ENCODE results near the gene BLVRB. TPM values are rescaled to one million over a fixed set of nuclear protein-coding genes. Genes with fewer than 3 reads are reported as not detected.

The BLVRB gene
- polyA plus RNA-seq, 1 donor (not counting 4 experiments of a cell fraction or from before 2014, with no cell fraction given): 52.5 TPM

GRCh38 chr19:40417643-40417981 lies 47.9 kb downstream of the BLVRB start:
- H3K9ac ChIP-seq (ENCODE audit: control insufficient read depth, extremely low read depth, insufficient read depth, low read length): no peak overlapping the region
- no peak for FAIRE-seq
- DNase-seq (ENCODE audit: low read depth, low spot score): no peak
- H3K27ac ChIP-seq (ENCODE audit: control insufficient read depth, insufficient read depth, low read length): no peak overlapping the region
- no peaks in the 10 kb centered on the region for H3K27me3 ChIP-seq (ENCODE audit: control insufficient read depth, extremely low read depth, insufficient read depth, low read length)
- peaks cover 10% of the 10 kb centered on the region for H3K4me1 ChIP-seq (ENCODE audit: control insufficient read depth, extremely low read depth, insufficient read depth, low read length)
- H3K4me2 ChIP-seq (ENCODE audit: control insufficient read depth, extremely low read depth, insufficient read depth, low read depth, low read length): no peak overlapping the region
- peaks cover 0 to 2% of the 10 kb centered on the region in 2 experiments for H3K36me3 ChIP-seq (ENCODE audit: control insufficient read depth in 2 of 2, extremely low read depth in 1 of 2, insufficient read depth in 2 of 2, low read length in 2 of 2)
- H3K9me1 ChIP-seq (ENCODE audit: control insufficient read depth, extremely low read depth, insufficient read depth, low read length): no peaks in the 10 kb centered on the region
- dilution Hi-C loops (cut with MboI; ENCODE audit: extremely low pct_ligation_motif_present, low sequenced_read_pairs): no loop called here
- no peak for TF ChIP-seq EZH2 (IDR thresholded peaks at IDR 0.05; ENCODE audit: low read length)
- TF ChIP-seq CTCF (optimal IDR thresholded peaks at IDR 0.05 in 1 of 3, IDR thresholded peaks at IDR 0.05 in 1 of 3, conservative IDR thresholded peaks at IDR 0.05 in 1 of 3; ENCODE audit: extremely low read depth in 1 of 3, insufficient read depth in 2 of 3, low read length in 3 of 3): no peak
- H3K79me2 ChIP-seq (ENCODE audit: control insufficient read depth, insufficient read depth, low read length): peaks cover 5% of the 10 kb centered on the region
- H4K20me1 ChIP-seq (ENCODE audit: control insufficient read depth, extremely low read depth, insufficient read depth, low read length): no peaks in the 10 kb centered on the region
- H3K4me3 ChIP-seq (ENCODE audit: control insufficient read depth in 2 of 3, extremely low read depth in 1 of 3, insufficient read depth in 2 of 3, low read depth in 1 of 3, low read length in 3 of 3): no peak overlapping the region
- no peaks in the 10 kb centered on the region for H3K9me3 ChIP-seq (ENCODE audit: control insufficient read depth, low read depth, low read length)
- no peak overlapping the region for H2AFZ ChIP-seq (ENCODE audit: control insufficient read depth, low read length)

DNA sequence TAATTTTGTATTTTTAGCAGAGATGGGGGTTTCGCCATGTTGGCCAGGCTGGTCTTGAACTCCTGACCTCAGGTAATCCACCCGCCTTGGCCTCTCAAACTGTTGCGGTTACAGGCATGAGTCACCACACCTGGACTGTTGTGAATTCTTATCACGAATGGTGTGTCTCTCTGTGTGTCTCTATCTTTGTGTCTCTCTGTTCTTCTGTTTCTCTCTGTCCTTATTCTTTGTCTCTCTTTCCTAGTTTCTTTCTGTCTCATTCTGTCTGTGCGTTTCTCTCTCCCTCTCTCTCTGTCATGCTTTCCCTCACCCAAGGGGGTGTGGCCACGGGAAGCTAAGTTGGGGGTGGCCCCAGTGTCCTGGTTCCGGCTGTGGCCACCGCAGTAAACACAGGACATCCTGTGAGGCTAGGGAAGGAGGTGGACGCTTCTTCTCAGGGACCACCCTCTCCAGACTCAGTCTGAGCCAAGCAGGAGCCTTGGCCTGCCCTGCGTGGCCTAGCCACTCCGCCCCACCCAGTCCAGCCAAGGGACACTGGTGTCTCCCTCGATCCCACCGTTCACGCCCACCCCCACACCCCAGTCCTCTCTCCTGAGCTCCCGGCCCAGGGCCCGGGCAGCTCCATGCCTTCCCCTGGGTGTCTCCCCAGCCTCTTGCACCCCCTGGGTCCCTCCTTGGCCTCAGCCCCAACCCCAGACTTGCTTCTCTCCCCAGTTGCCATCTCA lies 48.5 kb downstream of the BLVRB start:
- Histone ChIP-seq H3K4me2 (ENCODE audit: control insufficient read depth, extremely low read depth, insufficient read depth, low read depth, low read length) (no peak overlapping the region), H2AFZ (ENCODE audit: control insufficient read depth, low read length) (no peak overlapping the region), H3K36me3 (ENCODE audit: control insufficient read depth in 2 of 2, extremely low read depth in 1 of 2, insufficient read depth in 2 of 2, low read length in 2 of 2) (no peaks in the 10 kb centered on the region), H3K9me1 (ENCODE audit: control insufficient read depth, extremely low read depth, insufficient read depth, low read length) (no peaks in the 10 kb centered on the region), H3K27me3 (ENCODE audit: control insufficient read depth, extremely low read depth, insufficient read depth, low read length) (no peaks in the 10 kb centered on the region), H3K79me2 (ENCODE audit: control insufficient read depth, insufficient read depth, low read length) (no peaks in the 10 kb centered on the region), H3K4me3 (ENCODE audit: control insufficient read depth in 2 of 3, extremely low read depth in 1 of 3, insufficient read depth in 2 of 3, low read depth in 1 of 3, low read length in 3 of 3) (no peak overlapping the region), H3K9ac (ENCODE audit: control insufficient read depth, extremely low read depth, insufficient read depth, low read length) (no peak overlapping the region), H3K4me1 (ENCODE audit: control insufficient read depth, extremely low read depth, insufficient read depth, low read length) (peaks cover 10% of the 10 kb centered on the region), H4K20me1 (ENCODE audit: control insufficient read depth, extremely low read depth, insufficient read depth, low read length) (no peaks in the 10 kb centered on the region), H3K27ac (ENCODE audit: control insufficient read depth, insufficient read depth, low read length) (no peak overlapping the region), H3K9me3 (ENCODE audit: control insufficient read depth, low read depth, low read length) (no peaks in the 10 kb centered on the region)
- TF ChIP-seq CTCF (optimal IDR thresholded peaks at IDR 0.05 in 1 of 3, IDR thresholded peaks at IDR 0.05 in 1 of 3, conservative IDR thresholded peaks at IDR 0.05 in 1 of 3; ENCODE audit: extremely low read depth in 1 of 3, insufficient read depth in 2 of 3, low read length in 3 of 3): no peak
- TF ChIP-seq EZH2 (IDR thresholded peaks at IDR 0.05; ENCODE audit: low read length): no peak
- dilution Hi-C loops (cut with MboI; ENCODE audit: extremely low pct_ligation_motif_present, low sequenced_read_pairs): no loop called here
- DNase-seq (ENCODE audit: low read depth, low spot score): no peak
- no peak for FAIRE-seq
